ENCODE data around the gene CCL16. TPM values are rescaled to one million over a fixed set of nuclear protein-coding genes. Genes with fewer than 3 reads are reported as not detected.
"Not testable (repeated sequence)": the region's sequence is repeated elsewhere in the genome, so short reads cannot be mapped to it uniquely, and the experiment has no call there.

Gene CCL16
- total and polyA plus RNA-seq, 2 of the 8 experiments (the other 6 are each of a cell fraction or from before 2014, with no cell fraction given) = not detected

DNA sequence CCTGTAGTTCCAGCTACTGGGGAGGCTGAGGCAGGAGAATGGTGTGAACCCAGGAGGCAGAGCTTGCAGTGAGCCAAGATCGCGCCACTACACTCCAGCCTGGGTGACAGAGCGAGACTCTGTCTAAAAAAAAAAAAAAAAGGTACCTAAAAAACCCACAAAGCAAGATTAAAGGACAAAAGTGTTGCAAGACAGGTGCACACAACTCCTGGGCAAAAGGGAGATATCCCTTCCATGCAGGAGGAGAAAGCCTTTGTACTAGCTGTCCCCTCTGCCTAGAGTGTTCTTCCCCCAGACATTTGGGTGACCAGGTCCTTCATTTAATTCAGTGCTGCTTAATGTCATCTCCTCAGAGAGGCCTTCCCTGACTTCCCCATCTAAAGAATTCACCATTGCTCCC is 42.8 kb downstream of the CCL16 start:
- H3K4ac ChIP-seq (replicated peaks; ENCODE audit: insufficient read length, low read depth, low read length); H3K18ac ChIP-seq (ENCODE audit: extremely low read depth, low read length); H4K20me1 ChIP-seq (replicated peaks in 1 of 2; ENCODE audit: control insufficient read depth in 1 of 2, insufficient read depth in 2 of 2, low read length in 2 of 2); H3K4me1 ChIP-seq (replicated peaks in 1 of 4; ENCODE audit: control insufficient read depth in 3 of 4, insufficient read depth in 4 of 4, low read length in 3 of 4); H3K27me3 ChIP-seq (replicated peaks in 1 of 4; ENCODE audit: control insufficient read depth in 3 of 4, extremely low read depth in 1 of 4, insufficient read depth in 3 of 4, low read length in 3 of 4); H2BK12ac ChIP-seq (ENCODE audit: low read depth, low read length); H2AK5ac ChIP-seq (ENCODE audit: low read depth, low read length); H2BK120ac ChIP-seq (replicated peaks; ENCODE audit: low read depth, low read length); H3K9me3 ChIP-seq (ENCODE audit: insufficient read depth in 2 of 2, low read depth in 1 of 2, low read length in 1 of 2); H4K8ac ChIP-seq (ENCODE audit: extremely low read depth, insufficient read depth, low read length); H2BK5ac ChIP-seq (ENCODE audit: low read depth, low read length); H2AFZ ChIP-seq (ENCODE audit: low read length); H3K79me1 ChIP-seq (ENCODE audit: low read depth, low read length); H3K56ac ChIP-seq (replicated peaks; ENCODE audit: insufficient read length, low read depth, low read length); FAIRE-seq; H3K9ac ChIP-seq (replicated peaks in 1 of 4; ENCODE audit: extremely low read depth in 1 of 4, low read depth in 3 of 4, low read length in 3 of 4); H3K23me2 ChIP-seq (ENCODE audit: low read depth, low read length); H4K5ac ChIP-seq (ENCODE audit: insufficient read length, low read depth, low read length); H3K36me3 ChIP-seq (ENCODE audit: control insufficient read depth in 2 of 4, insufficient read depth in 4 of 4, low read length in 3 of 4); H3K14ac ChIP-seq (ENCODE audit: insufficient read length); POLR2A ChIA-PET (ENCODE audit: partially characterized antibody); H3K79me2 ChIP-seq (ENCODE audit: control insufficient read depth in 1 of 2, insufficient read depth in 2 of 2, low read length in 2 of 2); H4K91ac ChIP-seq (replicated peaks; ENCODE audit: insufficient read length, low read length); H2BK20ac ChIP-seq (ENCODE audit: low read length); H3K4me2 ChIP-seq (ENCODE audit: insufficient read depth in 1 of 2, low read depth in 2 of 2, low read length in 2 of 2); DNase-seq (ENCODE audit: low read depth in 1 of 2, low spot score in 2 of 2); H3K23ac ChIP-seq (ENCODE audit: insufficient read length); H2BK15ac ChIP-seq (ENCODE audit: low read length); H3K27ac ChIP-seq (ENCODE audit: low read depth, low read length); H3K4me3 ChIP-seq (ENCODE audit: extremely low read depth in 1 of 4, insufficient read depth in 2 of 4, low read depth in 3 of 4, low read length in 4 of 4): not testable (repeated sequence)
- CTCF ChIA-PET (ENCODE audit: partially characterized antibody) = interaction anchor here (1.3 kb wide), 1 partner anchor 9 kb away, joined by 5 read pairs; no protein-coding TSS in a partner anchor
- 100% methylated on average over 2 of the region's 3 CpGs; no CpG with 5 or more reads in 1 of the 2 experiments for WGBS, 2 experiments (ENCODE audit: extremely low coverage in 1 of 2, insufficient coverage in 1 of 2, insufficient read length in 1 of 2, insufficient replicate concordance in 2 of 2, low coverage in 1 of 2, low lambda C conversion rate in 2 of 2, missing lambda C conversion rate in 1 of 2)

Data from H1 (cell line).